ENCODE results near the gene SGF29. TPM values are rescaled to one million over a fixed set of nuclear protein-coding genes. Genes with fewer than 3 reads are reported as not detected.

Gene SGF29
- total and polyA plus RNA-seq, 2 of the 8 experiments (the other 6 are each of a cell fraction or from before 2014, with no cell fraction given) = 3.1 to 22.7 TPM

DNA sequence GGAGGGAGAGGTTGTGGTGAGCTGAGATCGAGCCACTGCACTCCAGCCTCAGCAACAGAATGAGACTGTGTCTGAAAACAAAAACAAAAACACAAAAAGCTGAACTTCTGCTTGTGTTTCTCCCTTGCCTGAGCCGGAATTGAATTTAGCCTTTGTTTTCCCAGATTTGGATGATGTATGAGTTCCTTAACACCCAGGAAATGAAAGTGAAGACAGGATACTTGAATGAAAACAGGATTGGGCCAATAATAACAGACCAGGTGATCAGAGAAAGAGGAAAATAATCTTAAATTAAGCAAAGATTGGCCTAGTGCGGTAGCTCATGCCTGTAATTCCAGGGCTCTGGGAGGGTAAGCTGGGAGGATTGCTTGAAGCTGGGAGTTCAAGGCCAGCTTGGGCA lies 13.4 kb upstream of the SGF29 start (continued):
- TF ChIP-seq TAF7 (optimal IDR thresholded peaks at IDR 0.05; ENCODE audit: borderline replicate concordance, low read depth, low read length) (no peak), EGR1 (IDR thresholded peaks at IDR 0.05; ENCODE audit: borderline replicate concordance, low read depth, low read length) (no peak), BACH1 (IDR thresholded peaks at IDR 0.05; ENCODE audit: low read length) (no peak)

Data from H1 (cell line).